Gastroesophageal sphincter (tissue), 3 donors: ENCODE measurements around the gene HMG20B.

Experiments used
- CTCF ChIP-seq, 4 experiments: fragments of 200-600 bp in 2 of 4; fragments of 450-650 bp in 2 of 4; sonication (generic) in 1 of 4; IDR thresholded peaks; one replicate each; pipeline ENCODE4 v1.5.1; 2017 to 2019; ENCODE audit warnings: antibody characterized with exemption in 4 of 4, mild to moderate bottlenecking in 2 of 4, moderate library complexity in 2 of 4
- POLR2A ChIP-seq, 2 donors: fragments of 450-650 bp; IDR thresholded peaks; one replicate each; pipeline ENCODE4 v1.6.1; 2017; ENCODE audit warnings: antibody characterized with exemption in 2 of 2, mild to moderate bottlenecking in 2 of 2, moderate library complexity in 1 of 2

GRCh38 chr19:3536429-3537100 lies 36.2 kb upstream of the HMG20B start:
- TF ChIP-seq CTCF (IDR thresholded peaks at IDR 0.05) (no peak), POLR2A (IDR thresholded peaks at IDR 0.05) (no peak)
